HCT116 (cell line): ENCODE measurements around the gene SCN1B. TPM values are rescaled to one million over a fixed set of nuclear protein-coding genes. Genes with fewer than 3 reads are reported as not detected.

ENCODE experiments used
- ATAC-seq: fragments of 200-7000 bp; cut with Tn5 transposase; 2 replicates; pipeline ENCODE4 v1.9.1; 2020; ENCODE audit warnings: mild to moderate bottlenecking, moderate library complexity
- BruUV-seq: library from RNA; stranded (reverse); fragments of 400-500 nt; replicated peaks from 2 replicates; lab custom pipeline; 2021; lab: Mats Ljungman, UMichigan
- CTCF ChIA-PET: fragments of 300-600 bp; sonication (Branson Sonifier 250); formaldehyde crosslinking; loops from one replicate; lab custom pipeline; 2021; ENCODE audit warnings: antibody characterized with exemption; lab: Charles Lee
- POLR2A ChIA-PET: fragments of 300-600, 350-600 bp; sonication (Branson Sonifier 250); formaldehyde crosslinking; loops from one replicate; lab custom pipeline; 2021; ENCODE audit warnings: antibody characterized with exemption; lab: Charles Lee
- RAD21 ChIA-PET, 2 experiments: fragments of 300-600 bp; sonication (Branson Sonifier 250); formaldehyde crosslinking; loops; one replicate each; lab custom pipeline; 2023; ENCODE audit warnings: low total read pairs in 2 of 2; ENCODE audit not compliant: uncharacterized antibody in 2 of 2, unreplicated experiment in 2 of 2, low non-redundant PET in 1 of 2; lab: Charles Lee
- DNase-seq: peaks from one replicate; pipeline ENCODE4 v3.0.0-alpha.2; 2010; ENCODE audit warnings: low read depth, low spot score
- H2AFZ ChIP-seq: fragments of 200-600 bp; shearing (Covaris generic), sonication (generic); 2 replicates; pipeline ENCODE4 v1.6.1; 2017; ENCODE audit warnings: low read depth, mixed run types, mixed read lengths, antibody characterized with exemption, low read length; ENCODE audit not compliant: poor library complexity, severe bottlenecking
- H3K27ac ChIP-seq: 2 replicates; pipeline ENCODE4 v1.5.1; 2012; ENCODE audit warnings: low read depth, low read length
- H3K27me3 ChIP-seq: fragments of 200-600 bp; sonication (generic); 2 replicates; pipeline ENCODE4 v1.6.1; 2016; ENCODE audit warnings: mixed run types, low read length, mixed read lengths; ENCODE audit not compliant: insufficient read depth
- H3K36me3 ChIP-seq, 2 experiments: fragments of 200-500 bp in 1 of 2; fragments of 200-600 bp in 1 of 2; sonication (Bioruptor generic) in 1 of 2; sonication (generic) in 1 of 2; 2 replicates each; pipeline versions ENCODE4 v1.5.1 to v1.6.1; 2014 to 2016; ENCODE audit warnings: low read length in 2 of 2, inconsistent platforms in 1 of 2, mixed read lengths in 1 of 2, mixed run types in 1 of 2; ENCODE audit not compliant: insufficient read depth in 2 of 2, control insufficient read depth in 1 of 2
- H3K4me1 ChIP-seq, 2 experiments: fragments of 200-600 bp in 1 of 2; sonication (generic) in 1 of 2; 2 replicates each; pipeline versions ENCODE4 v1.5.1 to v1.6.1; 2012 to 2017; ENCODE audit warnings: low read length in 2 of 2, inconsistent platforms in 1 of 2, mild to moderate bottlenecking in 1 of 2, mixed read lengths in 1 of 2, mixed run types in 1 of 2, moderate library complexity in 1 of 2; ENCODE audit not compliant: insufficient read depth in 2 of 2, control insufficient read depth in 1 of 2
- H3K4me2 ChIP-seq: fragments of 200-600 bp; sonication (generic); 2 replicates; pipeline ENCODE4 v1.6.1; 2017; ENCODE audit warnings: mixed run types, low read length, mixed read lengths
- H3K4me3 ChIP-seq, 2 experiments: fragments of 200-600 bp in 1 of 2; sonication (generic) in 1 of 2; replicated peaks in 1 of 2; 2 replicates each; pipeline ENCODE4 v1.5.1; 2011 to 2016; ENCODE audit warnings: low read length in 2 of 2, control low read depth in 1 of 2, low read depth in 1 of 2, mild to moderate bottlenecking in 1 of 2, mixed read lengths in 1 of 2, mixed run types in 1 of 2
- H3K79me2 ChIP-seq: fragments of 200-600 bp; sonication (generic); 2 replicates; pipeline ENCODE4 v1.6.1; 2017; ENCODE audit warnings: mild to moderate bottlenecking, mixed run types, low read length, moderate library complexity, mixed read lengths; ENCODE audit not compliant: insufficient read depth
- H3K9ac ChIP-seq: fragments of 200-600 bp; sonication (generic); 2 replicates; pipeline ENCODE4 v1.6.1; 2016; ENCODE audit warnings: low read length, mixed read lengths
- H3K9me2 ChIP-seq: fragments of 200-600 bp; sonication (generic), shearing (Covaris generic); 2 replicates; pipeline ENCODE4 v1.6.1; 2017; ENCODE audit warnings: mixed run types, mild to moderate bottlenecking, moderate library complexity; ENCODE audit not compliant: insufficient read depth
- H3K9me3 ChIP-seq, 2 experiments: fragments of 200-500 bp in 1 of 2; fragments of 200-600 bp in 1 of 2; sonication (Bioruptor generic) in 1 of 2; sonication (generic) in 1 of 2; 2 replicates each; pipeline ENCODE4 v1.6.1; 2014 to 2017; ENCODE audit warnings: low read length in 2 of 2, mixed read lengths in 2 of 2, inconsistent platforms in 1 of 2, low read depth in 1 of 2, mild to moderate bottlenecking in 1 of 2, mixed run types in 1 of 2, moderate library complexity in 1 of 2; ENCODE audit not compliant: control insufficient read depth in 1 of 2, insufficient read depth in 1 of 2
- H4K20me1 ChIP-seq: fragments of 200-600 bp; sonication (generic), shearing (Covaris generic); 2 replicates; pipeline ENCODE4 v1.6.1; 2017; ENCODE audit warnings: mixed run types, mild to moderate bottlenecking, moderate library complexity; ENCODE audit not compliant: insufficient read depth
- CBX3 ChIP-seq: IDR thresholded peaks from 2 replicates; pipeline ENCODE4 v1.6.1; 2012; ENCODE audit warnings: low read depth
- CEBPB ChIP-seq: IDR thresholded peaks from 2 replicates; pipeline ENCODE4 v1.6.1; 2012; ENCODE audit warnings: low read depth
- CTCF ChIP-seq, 3 experiments: fragments of 200-600 bp in 1 of 3; sonication (generic) in 1 of 3; IDR thresholded peaks in 2 of 3; conservative IDR thresholded peaks in 1 of 3; 2 replicates each; pipeline ENCODE4 v1.5.1; 2012 to 2017; ENCODE audit warnings: low read depth in 2 of 3, low read length in 2 of 3, antibody characterized with exemption in 1 of 3, borderline replicate concordance in 1 of 3, control low read depth in 1 of 3, mild to moderate bottlenecking in 1 of 3, mixed read lengths in 1 of 3, mixed run types in 1 of 3, moderate library complexity in 1 of 3; ENCODE audit not compliant: insufficient read depth in 1 of 3
- EGR1 ChIP-seq: IDR thresholded peaks from 2 replicates; pipeline ENCODE4 v1.6.1; 2012; ENCODE audit warnings: low read depth
- FOSL1 ChIP-seq: IDR thresholded peaks from 2 replicates; pipeline ENCODE4 v1.6.1; 2012; ENCODE audit warnings: low read depth
- RAD21 ChIP-seq: IDR thresholded peaks from 2 replicates; pipeline ENCODE4 v1.6.1; 2012; ENCODE audit warnings: low read depth, mild to moderate bottlenecking
- SIN3A ChIP-seq: IDR thresholded peaks from 2 replicates; pipeline ENCODE4 v1.6.1; 2012; ENCODE audit warnings: low read depth
- SP1 ChIP-seq: IDR thresholded peaks from 2 replicates; pipeline ENCODE4 v1.6.1; 2012; ENCODE audit warnings: low read depth
- SRF ChIP-seq: IDR thresholded peaks from 2 replicates; pipeline ENCODE4 v1.6.1; 2012; ENCODE audit warnings: low read depth
- TCF7L2 ChIP-seq: IDR thresholded peaks from 2 replicates; pipeline ENCODE4 v1.7.0; 2011; ENCODE audit warnings: borderline replicate concordance, inconsistent platforms; ENCODE audit not compliant: insufficient read depth, insufficient read length; ENCODE audit errors: extremely low read depth
- ZBTB33 ChIP-seq: IDR thresholded peaks from 2 replicates; pipeline ENCODE4 v1.6.1; 2011; ENCODE audit warnings: mild to moderate bottlenecking, low read length, moderate library complexity; ENCODE audit not compliant: insufficient replicate concordance; ENCODE audit errors: extremely low read depth
- ZNF274 ChIP-seq: fragments of 200-500 bp; sonication (Bioruptor generic); IDR thresholded peaks from 2 replicates; pipeline ENCODE4 v1.6.1; 2014; ENCODE audit warnings: mild to moderate bottlenecking, low read depth, low read length, inconsistent platforms
- intact Hi-C: fragments of 100-400 bp; cut with micrococcal nuclease; formaldehyde crosslinking; loops from 2 replicates; pipeline ENCODE4 v1.10.0; 2022
- total RNA-seq: library from RNA; stranded (reverse); gene quantifications from one replicate; pipeline ENCODE4 v1.2.1, GENCODE V29; 2021; ENCODE audit not compliant: unreplicated experiment

The SCN1B gene
- total RNA-seq, 1 experiment from 2014 or later, result 6.6 TPM

GRCh38 chr19:34995551-34995950 is 34.7 kb upstream of the SCN1B start:
- peaks cover 9 to 15% of the 10 kb centered on the region in 2 experiments; a peak in 3 of 4 replicates for H3K4me1 ChIP-seq
- no peak overlapping the region for H3K27ac ChIP-seq
- no peaks in the 10 kb centered on the region for H3K9me2 ChIP-seq
- DNase-seq (no peak), ATAC-seq (no peak)
- H3K9ac ChIP-seq, result no peak overlapping the region
- H3K4me3 ChIP-seq, result no peak overlapping the region
- H3K27me3 ChIP-seq, result no peaks in the 10 kb centered on the region
- H4K20me1 ChIP-seq, result no peaks in the 10 kb centered on the region
- peaks cover under 1% of the 10 kb centered on the region; the same call in 1 of the 2 replicates for H3K79me2 ChIP-seq
- no peak overlapping the region for H2AFZ ChIP-seq
- no peaks in the 10 kb centered on the region for H3K9me3 ChIP-seq
- ChIA-PET POLR2A (no interaction called here), CTCF (no interaction called here), RAD21 (no interaction called here)
- no peak overlapping the region for H3K4me2 ChIP-seq
- intact Hi-C loops, result no loop called here
- no peaks in the 10 kb centered on the region for H3K36me3 ChIP-seq
- TF ChIP-seq SP1 (no peak), CEBPB (no peak), ZNF274 (no peak), FOSL1 (no peak), SRF (no peak), EGR1 (no peak), TCF7L2 (no peak), CTCF (IDR thresholded peaks at IDR 0.05 in 2 of 3, conservative IDR thresholded peaks at IDR 0.05 in 1 of 3; ENCODE audit: borderline replicate concordance in 1 of 3, insufficient read depth in 1 of 3, low read depth in 2 of 3, low read length in 2 of 3) (no peak), ZBTB33 (no peak), CBX3 (no peak), SIN3A (no peak), RAD21 (no peak)
- no TSS peak for BruUV-seq
